Effector CD8-positive, alpha-beta T cell (primary cell): ENCODE measurements around the gene FEM1B.

Experiments
- DNase-seq: peaks from one replicate; lab custom pipeline; 2025; lab: John Stamatoyannopoulos, UW

Gene FEM1B

DNA sequence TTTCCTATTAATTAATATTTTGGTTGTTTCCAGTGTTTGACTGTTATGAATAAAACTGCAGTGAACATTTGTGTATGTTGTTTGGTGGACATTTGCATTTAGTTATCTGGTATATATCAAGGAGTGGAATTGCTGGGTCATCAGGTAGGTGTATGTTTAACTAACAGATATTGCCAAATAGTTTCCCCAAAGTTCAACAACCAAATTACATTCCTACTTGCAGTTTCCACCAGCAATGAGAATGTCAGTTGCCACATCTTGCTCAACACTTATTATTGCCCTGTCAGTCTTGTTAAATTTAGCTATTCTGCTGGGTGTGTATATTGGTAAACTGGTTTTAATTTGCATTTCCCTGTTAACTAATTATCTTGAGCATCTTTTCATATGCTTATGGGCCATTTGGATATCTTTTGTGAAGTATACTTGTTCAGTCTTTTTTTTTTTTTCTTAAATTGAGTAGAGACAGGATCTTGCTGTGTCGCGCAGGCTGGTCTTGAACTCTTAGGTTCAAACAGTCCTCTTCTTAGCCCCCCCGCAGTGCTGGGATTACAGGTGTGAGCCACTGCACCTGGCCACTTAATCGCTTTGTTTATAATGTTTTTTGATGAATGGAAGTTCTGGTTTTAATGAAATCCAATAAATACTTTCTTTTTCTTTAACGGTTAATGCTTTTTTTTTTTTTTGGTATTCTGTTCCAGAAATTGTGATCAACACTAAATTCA is 7.9 kb downstream of the FEM1B start:
- no peak for DNase-seq

DNA sequence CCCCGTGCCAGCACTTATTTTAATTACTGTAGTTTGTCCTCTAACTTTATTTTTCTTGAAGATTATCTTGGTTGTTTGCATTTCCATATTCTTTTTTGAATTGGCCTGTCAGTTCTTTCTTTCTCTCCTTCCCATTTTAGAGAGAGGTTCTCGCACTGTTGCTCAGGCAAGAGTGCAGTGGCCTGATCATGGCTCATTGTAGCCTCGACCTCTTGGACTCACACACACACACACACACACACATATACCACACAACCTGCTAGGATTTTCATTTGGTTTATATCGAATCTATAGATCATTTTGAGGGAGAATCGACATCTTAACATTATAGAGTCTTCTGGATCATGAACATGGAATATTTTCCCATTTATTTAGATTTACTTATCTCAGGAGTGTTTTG is 8.7 kb downstream of the FEM1B start:
- no peak for DNase-seq

DNA sequence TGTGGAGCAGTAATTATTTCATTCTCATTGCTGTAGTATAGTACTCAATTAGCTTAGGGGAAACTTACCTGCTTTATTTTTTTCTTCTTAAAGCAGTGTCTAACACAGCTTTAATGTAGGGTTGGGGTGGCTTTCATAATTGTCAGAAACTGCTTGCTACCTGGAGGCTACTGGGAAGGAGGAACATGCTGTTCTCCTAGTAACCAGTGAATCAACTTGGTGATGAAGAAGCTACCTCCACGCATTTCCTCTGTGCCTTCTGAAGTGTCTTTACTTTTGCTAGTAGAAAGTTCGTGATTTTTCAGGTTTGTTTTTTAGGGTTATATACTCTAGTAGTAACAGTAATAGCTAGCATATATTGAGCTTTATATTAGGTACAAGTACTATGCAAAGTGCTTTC is 11.5 kb downstream of the FEM1B start:
- no peak for DNase-seq

DNA sequence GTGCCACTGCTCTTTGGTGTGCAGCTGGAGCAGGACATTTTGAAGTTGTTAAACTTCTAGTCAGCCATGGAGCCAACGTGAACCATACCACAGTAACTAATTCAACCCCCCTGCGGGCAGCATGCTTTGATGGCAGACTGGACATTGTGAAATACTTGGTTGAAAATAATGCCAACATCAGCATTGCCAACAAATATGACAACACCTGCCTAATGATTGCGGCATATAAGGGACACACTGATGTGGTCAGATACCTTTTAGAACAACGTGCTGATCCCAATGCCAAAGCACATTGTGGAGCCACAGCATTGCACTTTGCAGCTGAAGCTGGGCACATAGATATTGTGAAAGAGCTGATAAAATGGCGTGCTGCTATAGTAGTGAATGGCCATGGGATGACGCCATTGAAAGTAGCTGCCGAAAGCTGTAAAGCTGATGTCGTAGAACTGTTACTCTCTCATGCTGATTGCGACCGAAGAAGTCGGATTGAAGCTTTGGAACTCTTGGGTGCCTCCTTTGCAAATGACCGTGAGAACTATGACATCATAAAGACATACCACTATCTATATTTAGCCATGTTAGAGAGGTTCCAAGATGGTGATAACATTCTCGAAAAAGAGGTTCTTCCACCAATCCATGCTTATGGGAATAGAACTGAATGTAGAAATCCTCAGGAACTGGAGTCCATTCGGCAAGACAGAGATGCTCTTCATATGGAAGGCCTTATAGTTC is 12.2 kb downstream of the FEM1B start:
- DNase-seq = no peak

DNA sequence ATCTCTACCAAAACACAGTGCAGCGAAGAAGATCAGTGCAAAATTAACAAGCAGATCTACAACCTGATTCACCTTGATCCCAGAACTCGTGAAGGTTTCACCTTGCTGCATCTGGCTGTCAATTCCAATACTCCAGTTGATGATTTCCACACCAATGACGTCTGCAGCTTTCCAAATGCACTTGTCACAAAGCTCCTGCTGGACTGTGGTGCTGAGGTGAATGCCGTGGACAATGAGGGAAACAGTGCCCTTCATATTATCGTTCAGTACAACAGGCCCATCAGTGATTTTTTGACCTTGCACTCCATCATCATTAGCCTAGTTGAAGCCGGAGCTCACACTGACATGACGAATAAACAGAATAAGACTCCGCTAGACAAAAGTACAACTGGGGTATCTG is 13.2 kb downstream of the FEM1B start:
- DNase-seq = no peak

DNA sequence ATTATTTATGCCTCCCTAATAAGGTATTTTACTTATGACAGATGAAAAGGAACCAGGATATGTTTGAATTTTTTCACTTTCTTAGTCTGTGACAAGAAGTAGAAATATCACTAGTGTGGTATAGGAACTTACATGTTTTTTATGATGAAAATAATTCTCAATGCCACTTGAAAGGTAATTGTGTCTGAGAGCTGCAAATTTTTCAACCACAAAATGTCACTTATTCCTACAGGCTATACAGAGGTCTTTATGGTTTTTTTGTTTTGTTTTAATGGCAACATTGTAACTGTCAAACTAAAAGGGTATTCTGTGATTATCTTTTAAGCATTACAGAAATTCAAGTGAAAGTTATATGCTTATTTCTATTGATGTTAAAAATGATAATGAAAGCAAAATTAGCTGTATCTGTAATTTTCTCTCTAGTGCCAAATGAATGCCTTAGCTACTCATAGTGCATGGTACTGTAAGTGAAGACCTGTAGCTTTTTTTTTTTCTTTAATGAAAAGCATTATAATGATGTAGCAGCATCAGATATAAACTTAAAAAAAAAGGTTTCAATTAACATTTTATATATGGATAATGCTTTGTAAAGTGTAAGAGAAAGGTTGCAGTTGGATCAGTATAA is 14.7 kb downstream of the FEM1B start:
- DNase-seq = no peak

DNA sequence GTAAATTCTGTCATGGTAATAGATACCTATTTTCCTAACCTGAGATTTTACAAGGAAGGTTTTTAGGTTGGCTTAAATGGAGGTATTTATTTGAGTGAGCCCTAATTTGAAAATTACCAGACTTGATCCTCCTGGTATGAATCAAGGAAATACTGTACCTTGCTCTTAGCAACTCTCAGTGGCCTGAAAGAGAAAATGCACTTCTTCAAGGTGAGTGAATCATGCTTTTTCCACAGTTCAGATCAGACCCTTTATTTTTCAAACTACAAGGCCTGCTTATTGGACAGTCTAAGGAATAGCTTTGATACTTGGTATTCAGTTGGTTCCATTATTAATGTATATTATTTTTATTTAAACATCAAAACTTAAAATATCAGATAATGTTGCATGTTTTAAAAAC is 15.4 kb downstream of the FEM1B start:
- no peak for DNase-seq

DNA sequence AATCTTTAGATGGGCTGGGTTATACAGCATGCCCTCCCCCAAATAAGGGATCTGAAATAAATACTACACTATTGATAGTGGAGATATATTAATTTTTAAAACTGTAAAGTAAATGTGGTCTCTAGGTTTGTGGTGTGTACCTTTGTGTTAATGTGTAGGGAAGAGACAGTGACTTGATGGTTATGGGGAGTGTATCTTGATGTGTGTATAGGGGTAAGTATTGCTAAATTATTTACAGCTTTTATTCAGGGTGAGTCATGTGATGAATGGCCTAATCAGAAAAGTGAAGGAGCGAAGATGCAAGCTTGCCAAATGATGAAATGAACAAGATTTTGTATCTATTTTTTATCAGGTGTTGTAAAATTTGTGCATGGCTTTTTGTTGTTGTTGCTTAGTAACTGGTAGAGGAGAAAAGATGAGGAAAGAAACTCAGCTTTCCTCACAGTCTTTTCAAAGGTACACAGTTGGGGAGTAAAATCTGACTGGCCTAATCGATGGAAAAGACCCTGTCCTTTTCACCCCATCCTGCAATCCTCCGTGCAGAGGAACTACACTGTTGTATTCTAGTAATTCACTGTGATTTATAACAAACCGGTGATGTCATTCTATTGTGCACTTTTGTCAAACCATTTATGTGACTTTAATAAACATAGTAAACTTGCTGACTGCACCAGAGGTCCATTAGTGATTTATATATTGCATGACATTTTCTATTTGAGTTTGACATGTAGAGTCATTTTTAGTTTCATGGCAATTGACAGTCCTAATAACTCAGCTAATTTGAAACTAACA is 17.7 kb downstream of the FEM1B start:
- DNase-seq = no peak

DNA sequence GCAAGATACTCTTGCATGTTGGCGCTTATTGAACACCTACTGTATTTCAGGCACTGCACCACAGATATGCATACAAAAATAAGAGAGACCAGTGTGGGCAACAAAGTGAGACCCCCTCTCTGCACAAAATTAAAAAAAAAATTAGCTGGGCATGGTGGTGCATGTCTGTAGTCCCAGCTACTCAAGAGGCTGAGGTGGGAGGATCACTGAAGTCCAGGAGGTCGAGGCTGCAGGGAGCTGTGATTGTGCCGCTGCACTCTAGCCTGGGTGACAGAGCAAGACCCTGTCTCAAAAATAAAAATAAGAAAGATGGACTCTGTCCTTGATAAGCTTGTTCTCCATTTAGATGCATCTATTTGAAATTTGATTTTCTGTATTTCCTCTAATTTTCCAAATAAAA is 20.8 kb downstream of the FEM1B start:
- DNase-seq = no peak

DNA sequence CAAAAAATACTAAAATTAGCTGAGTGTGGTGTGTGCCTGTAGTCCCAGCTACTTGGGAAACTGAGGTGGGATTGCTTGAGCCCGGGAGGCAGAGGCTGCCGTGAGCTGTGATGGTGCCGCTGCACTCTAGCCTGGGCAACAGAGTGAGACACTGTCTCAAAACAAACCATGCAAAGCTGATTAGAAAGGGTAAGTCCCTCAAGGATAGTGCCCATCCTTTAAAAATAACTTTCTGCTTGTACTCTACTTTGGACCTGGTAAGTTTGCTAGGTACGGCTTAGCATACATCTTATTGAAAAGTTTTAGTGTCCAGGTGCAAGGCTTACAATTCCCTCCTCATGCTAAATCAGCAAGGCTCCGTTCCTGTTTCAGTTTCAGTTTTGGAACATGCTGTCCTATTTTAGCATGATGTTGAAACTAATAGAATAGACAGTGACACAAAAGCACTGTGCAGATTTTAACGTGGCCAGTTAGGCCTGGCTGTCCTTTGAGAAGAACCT is 21.4 kb downstream of the FEM1B start:
- DNase-seq = no peak

DNA sequence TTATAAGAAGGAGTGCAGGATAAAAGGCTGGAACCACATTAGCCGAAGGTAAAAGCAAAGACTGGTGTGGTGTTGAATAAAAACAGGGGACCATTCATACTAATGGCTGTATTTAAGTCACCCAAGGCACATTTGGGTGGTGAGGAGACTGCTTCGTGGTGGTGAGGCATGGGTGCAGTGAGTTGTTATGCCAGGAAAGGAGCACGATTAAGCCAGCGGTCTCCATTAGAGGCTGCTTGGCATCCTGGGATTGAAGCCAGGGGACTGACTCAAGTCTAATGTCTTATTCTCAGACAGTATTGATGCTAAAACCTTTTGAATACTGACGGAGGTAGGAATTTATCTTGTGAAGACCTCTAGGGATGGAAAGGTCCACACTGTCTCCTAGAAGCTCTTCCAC is 21.9 kb downstream of the FEM1B start:
- DNase-seq = no peak

DNA sequence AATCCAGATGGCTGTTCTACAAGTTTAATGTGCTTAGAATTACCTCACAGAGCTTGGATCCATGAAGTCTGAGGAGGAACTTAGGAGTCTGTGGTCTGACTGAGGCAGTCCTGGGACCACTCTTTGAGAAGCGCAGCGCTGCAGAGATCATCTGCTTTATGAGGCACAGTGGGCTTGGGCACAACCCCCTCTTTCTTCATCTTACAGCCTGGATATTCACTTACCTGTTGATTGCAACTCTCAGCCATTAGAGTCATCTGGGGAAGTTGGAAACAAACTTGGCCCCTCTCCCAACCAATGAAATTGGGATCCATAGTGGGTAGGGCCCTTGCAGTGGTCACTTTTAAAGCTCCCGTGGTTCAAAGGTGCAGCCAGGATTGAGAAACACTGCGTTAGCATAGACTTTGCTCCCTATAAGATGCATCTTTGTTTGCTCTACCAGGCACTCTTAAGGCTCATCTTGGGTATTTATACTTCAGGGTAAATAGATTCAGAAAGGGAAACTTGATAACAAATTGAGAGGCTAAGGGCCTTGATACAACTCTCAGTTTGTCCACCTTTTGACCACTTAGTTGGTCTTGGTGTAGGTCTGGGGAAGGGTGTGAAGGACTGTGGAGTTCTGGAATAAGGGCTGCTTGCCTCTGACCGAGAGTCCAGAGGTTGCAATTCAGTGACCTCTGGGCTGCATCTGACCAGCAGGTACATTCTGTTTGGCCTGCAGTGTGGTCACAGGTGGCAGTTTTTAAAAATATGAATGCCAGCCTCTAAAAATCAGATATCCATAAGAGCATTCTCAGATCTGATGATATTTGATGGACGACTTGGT is 22.8 kb downstream of the FEM1B start:
- DNase-seq = no peak

DNA sequence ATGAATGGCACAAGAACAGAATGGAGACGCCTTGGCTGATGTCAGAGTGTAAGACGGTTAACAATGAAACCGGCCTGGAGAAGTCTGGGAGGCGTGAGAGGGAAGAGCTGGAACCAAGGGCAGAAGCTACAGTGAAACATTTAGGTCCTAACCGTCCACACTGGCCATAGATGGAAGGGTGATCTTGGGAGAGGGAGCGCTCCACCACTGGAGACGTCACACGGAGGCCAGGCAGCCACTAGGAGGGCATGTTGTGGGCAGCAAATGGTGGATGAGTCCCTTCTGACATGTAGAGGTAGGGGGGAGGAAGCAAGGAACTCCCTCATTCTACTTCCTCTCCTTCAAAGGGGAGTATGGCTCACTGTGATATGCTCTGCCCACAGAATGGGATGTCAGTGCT is 23.8 kb downstream of the FEM1B start:
- DNase-seq = no peak

DNA sequence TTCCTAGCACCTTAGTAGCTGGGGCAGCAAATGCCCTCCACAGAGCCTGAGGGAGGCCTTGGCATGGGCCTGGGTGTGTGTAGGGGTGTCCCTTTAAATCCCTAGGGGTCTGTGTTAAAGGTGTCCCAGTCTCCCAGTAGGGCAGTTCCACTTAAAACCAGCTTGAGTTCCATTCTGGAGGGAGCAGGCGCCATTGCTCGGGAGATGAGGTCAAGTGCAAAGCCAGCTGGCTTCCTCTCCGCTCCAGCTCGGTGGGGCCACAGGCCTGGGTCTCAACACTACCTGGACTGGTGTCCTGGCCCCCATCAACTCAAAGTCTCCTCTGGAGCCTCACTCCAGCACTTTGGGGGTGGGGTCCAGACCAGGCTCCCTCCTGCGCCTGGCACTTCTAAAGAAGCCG is 25.2 kb downstream of the FEM1B start:
- DNase-seq = no peak

DNA sequence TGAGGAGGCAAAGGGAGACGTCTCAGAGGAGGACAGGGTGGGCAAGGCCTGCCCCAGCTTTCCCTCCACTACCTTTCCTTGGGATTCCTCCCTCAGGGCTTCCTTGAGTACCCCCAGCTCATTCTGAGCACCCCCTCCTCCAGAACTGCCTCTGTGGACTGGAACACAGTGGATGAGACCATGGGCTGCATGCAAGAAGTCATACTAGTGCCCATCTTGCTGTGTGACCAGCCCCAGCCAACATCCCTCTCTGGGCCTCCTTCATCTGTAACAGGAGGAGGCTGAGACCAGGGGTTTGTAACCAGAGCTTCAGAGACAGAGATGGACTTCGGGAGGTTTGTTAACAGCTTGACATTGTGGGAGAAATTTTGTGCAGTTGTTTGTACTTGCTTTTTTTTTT is 25.6 kb downstream of the FEM1B start:
- no peak for DNase-seq

DNA sequence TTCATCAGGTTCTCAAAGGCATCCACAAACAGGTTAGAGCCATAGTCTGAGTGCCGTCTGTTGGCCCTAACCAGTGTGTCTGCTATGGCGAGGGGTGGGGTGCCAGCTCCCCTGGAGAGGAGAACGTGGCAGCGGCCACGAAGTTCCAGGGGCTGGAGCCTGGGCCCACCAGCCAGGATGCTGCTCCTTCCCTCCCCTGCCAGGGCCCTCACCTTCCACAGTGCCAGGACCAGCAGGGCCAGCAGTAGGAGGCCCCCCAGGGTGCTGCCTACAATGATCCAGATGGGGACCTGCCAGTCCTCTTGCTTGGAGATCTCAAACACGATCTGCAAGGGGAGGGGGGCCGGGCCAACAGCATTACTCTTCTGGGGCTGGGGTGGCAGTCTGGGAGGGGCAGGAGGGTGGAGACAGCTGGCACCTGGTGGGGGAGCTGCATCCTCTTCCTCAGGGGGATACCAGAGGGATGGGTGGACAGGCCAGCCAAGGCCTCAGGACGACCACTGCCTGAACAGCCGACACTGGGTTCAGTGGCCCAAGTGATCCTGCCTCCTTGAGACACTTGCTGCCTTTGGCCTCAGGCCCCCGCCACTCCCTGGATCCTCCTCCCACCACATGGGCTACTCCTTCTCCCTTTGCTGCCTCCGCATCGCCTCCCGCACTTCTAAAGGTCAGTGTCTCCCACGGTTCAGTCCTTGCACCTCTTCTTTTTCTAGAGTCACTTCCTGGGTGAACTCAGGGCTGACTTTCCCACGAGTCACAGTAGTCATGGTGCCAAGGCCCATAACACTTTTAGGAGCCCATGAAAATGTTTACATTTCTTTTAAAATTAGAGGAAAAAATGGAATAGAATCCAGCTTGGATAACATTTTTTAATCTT is 26.3 kb downstream of the FEM1B start:
- no peak for DNase-seq

DNA sequence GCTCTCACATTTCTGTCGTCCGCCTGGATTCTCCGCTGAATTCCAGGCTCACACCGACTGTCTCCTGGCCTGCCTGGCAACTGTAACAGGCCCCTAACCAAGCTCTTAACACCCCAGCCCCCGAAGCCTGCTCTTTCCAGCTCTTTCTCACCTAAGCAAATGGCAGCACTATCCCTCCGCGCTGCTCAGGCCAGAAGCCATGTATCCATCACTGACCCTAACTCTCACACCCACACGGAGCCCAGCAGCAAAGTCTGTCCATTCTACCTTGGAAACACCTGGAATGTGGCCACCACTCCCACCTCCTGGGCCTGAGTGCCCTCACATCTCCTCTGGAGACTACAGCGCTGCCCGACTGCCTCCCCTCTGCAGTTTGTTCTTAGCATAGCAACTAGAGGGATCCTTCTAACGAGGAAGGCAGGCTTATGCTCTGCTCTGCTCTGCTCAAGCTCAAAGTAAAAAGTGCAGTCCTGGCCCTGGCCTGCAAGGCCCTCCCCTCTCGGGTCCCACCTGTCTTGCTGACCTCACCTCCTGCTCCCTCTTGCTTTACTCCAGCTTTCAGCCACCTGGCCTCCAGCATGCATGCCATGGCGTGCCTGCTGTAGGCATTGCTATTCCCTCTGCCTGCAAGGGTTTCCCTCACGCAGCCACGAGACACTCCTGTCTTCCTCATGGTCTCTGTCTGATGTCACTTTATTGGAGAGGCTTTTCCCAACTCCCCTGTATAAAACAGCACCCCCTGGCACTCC is 27.2 kb downstream of the FEM1B start:
- DNase-seq = no peak

DNA sequence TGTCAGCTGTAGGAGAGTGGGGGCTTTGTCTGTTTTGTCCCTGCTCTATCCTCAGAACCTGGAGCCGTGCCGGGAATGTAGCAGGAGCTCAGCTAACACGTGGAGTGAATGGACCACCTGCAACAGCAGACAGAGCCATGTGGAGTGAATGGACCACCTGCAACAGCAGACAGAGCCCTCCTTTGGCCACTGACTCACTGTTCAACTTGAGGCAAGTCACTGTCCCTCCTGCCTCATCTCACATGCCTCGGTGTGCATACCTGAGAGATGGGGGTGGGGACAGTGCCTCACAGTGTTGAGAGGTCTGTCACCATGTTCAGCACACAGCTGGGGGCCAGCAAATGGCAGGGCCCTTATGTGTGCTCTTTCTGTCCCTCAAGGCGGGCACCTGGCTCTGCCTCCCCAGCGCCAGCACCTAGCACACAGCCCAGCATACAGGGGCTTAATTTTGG is 27.9 kb downstream of the FEM1B start:
- DNase-seq = no peak

DNA sequence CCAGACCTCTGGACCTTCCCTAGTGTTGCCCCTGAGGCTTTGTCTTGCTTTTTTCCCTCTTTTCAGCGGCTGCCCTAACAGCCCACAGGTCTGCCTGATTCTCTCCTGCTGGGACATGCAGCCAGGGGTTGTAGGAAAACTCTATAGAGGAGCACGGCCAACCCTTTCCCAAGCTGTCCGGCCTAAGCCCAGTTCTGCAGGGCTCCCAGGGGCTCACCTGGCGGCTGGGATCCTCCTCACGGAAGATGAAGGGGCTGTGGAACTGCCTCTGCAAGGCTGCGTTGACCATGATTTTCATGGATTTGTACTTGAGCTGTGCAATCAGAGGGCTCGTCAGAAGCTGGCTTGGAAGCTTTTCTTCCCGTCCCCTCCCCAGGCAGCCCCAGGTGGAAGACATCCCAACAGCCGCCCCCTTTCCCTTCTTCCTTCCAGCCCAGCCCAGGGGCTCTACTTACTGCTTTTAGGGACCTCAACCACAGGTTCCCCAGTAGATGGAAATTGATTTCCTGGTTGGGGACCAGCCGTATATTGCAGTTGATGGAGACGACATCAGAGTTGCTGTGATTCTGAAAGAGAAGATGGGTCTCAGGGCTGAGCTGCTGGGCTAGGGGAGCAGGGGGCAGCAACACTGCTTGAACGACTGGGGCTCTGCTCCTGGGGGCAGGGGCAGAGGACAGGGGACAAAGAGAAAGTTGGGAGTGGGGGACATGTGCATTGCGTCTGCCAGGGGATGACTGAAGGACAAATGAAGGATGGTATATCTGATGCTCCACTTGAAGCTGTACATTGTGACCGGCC is 29.8 kb downstream of the FEM1B start:
- DNase-seq = no peak
